Stimulated activated CD4-positive, alpha-beta T cell treated with anti-CD3 and anti-CD28 coated beads, Interleukin-12 subunit alpha, Interleukin-12 subunit beta, amount 100 ng/mL, for 24 hours (primary cell): ENCODE data around the gene RHOXF1.
"Not testable (repeated sequence)": the region's sequence is repeated elsewhere in the genome, so short reads cannot be mapped to it uniquely, and the experiment has no call there.

Experiments
- DNase-seq, 2 experiments: peaks; one replicate each; pipeline ENCODE4 v3.0.0-alpha.2; 2020; ENCODE audit warnings: low read depth in 2 of 2

The RHOXF1 gene

GRCh38 chrX:120115438-120115963, at the start of gene RHOXF1:
Gene RHOXF1 (minus strand): TSS chrX:120115913. CDS start chrX:120115862, 51 bp downstream.
- no peak for DNase-seq

GRCh38 chrX:120159086-120159485, 43.4 kb upstream of the RHOXF1 start:
- DNase-seq: not testable (repeated sequence)

GRCh38 chrX:120158313-120158712, 42.6 kb upstream of the RHOXF1 start, which contains the start of gene RHOXF2:
Gene RHOXF2 (plus strand): TSS chrX:120158613. CDS start chrX:120158751, 138 bp downstream.
- DNase-seq: not testable (repeated sequence)

DNA sequence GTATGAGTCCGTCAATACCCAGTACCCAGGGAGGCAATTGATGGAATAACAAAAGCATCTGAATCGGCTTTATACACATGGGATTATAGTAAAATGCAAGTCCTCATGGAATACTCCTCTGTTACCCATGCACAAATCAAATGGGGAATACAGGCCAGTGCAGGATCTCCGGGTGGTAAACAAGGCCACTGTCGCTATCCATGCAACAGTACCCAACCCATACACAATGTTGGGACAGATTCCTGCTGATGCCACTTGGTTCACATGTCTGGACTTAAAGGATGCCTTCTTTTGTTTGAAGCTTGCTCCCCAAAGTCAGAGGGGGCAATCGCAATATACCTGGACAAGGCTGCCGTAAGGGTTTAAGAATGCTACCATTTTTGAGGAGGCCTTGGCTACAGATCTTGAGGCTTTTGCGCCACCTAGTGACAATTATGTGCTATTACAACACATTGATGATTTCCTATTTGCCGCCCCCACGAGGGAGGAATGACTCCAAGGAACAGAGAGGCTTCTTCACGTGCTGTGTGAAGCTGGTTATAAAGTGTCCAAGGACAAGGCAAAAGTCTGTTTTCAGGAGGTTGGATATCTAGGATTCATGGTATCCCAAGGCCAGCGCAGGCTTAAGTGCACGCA, 34.5 kb upstream of the RHOXF1 start:
- not testable (repeated sequence) for DNase-seq

DNA sequence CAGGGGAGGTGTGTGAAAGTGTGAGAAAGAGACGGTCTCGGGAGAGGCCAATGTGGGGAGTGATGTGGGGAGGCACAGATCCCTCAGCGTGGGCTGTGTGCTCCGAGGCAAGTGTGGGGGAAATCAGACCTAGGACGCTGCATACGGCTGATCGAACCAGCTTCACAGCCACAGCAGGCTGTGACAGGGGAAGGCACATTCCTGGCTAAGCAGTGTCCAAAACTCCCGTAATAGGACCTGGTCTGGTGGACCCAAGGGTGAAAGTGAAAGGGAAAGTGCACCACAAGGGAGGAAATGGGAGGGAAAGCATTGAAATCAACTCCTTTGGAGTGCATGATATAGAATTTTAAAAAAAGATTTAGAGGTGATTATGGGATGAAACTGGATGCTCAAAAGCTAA, 31.8 kb upstream of the RHOXF1 start:
- no peak for DNase-seq

DNA sequence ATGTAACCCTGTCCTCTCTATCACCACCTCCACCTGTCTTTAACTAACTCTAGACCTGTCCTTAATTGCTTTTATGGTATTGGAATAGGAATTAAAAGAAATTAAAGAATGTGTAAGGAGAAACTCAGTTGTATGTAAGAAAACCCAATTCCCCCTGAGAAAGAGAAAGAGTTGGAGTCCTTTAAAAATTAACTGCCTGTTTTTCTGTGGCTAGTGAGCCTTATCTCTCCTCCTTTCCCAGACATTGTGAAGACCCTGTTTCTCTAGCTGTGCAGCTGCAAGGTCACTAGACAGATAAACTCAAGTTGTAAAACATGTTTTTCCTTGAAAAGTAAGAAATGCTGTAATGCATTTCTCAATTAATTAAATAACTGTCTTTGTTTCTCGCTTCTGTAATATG, 30.6 kb upstream of the RHOXF1 start:
- DNase-seq: not testable (repeated sequence)

GRCh38 chrX:120145295-120145925, 29.7 kb upstream of the RHOXF1 start:
- no peak for DNase-seq

- no peak for DNase-seq
Measured at GRCh38 chrX:120144178-120144844, 28.6 kb upstream of the RHOXF1 start.

- DNase-seq: no peak
Measured at GRCh38 chrX:120140293-120140981, 24.7 kb upstream of the RHOXF1 start.

DNA sequence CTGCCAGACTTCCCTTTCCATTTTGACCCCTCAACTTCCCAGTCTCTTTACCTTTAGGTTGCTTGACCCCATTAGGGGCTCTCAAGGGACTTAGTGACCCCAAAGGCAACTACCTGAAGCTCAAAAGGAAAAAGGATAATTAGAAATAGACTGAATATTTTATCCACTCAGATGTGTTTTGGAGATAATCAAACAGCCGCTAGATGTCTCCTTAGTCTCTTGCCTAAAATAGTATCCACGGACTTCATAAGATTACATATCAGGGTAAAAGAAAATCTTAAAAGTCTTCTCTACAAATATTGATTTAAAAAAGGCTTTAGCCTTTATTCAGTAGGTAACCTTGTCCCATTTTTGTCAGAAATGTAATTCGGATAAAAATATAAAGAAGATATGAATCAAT, 21.7 kb upstream of the RHOXF1 start:
- no peak for DNase-seq

DNA sequence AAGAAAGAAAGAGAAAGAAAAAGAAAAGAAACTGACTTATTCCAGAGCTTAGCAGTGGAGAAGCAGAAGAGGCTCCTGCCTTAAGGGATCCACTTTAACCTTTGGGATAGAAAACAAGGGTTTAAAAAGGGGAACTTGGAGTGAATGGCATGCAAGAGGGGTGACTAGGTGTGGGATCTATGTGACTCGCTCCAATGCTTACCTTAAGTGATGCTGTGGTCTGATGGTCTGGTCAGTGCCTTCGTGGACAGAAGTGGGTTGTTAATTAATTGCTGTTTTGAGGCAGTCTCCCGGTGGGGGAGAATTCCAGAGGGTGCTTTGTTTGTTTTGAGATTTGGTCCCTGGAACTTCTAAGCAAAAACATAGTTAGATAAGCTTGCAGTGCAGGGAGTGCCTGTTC, 21.1 kb upstream of the RHOXF1 start:
- DNase-seq: no peak

- DNase-seq: no peak
Measured at GRCh38 chrX:120136128-120136527, 20.4 kb upstream of the RHOXF1 start.

- DNase-seq: not testable (repeated sequence)
Measured at GRCh38 chrX:120128306-120128846, 12.7 kb upstream of the RHOXF1 start.

- no peak for DNase-seq
Measured at GRCh38 chrX:120125444-120125843, 9.7 kb upstream of the RHOXF1 start.

- DNase-seq: no peak
Measured at GRCh38 chrX:120120223-120120622, 4.5 kb upstream of the RHOXF1 start.

- no peak for DNase-seq
Measured at GRCh38 chrX:120111611-120112010, 4.1 kb downstream of the RHOXF1 start.

DNA sequence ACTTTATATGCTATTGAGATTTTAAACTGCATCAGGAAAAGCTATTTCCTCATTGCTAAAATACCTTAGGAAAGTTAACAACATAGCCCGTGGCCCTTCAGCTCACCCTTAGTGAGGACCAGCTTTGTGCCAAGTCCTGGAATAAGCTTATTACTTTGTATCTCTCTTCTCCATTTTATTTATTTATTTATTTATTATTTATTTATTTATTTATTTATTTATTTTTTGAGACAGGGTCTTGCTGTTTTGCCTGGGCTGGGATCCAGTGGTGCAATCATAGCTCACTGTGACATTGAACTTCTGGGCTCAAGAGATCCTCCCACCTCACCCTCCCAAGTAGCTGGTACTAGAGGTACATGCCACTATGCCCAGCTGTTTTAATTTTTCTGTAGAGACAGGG, 6.3 kb downstream of the RHOXF1 start:
- DNase-seq: no peak

DNA sequence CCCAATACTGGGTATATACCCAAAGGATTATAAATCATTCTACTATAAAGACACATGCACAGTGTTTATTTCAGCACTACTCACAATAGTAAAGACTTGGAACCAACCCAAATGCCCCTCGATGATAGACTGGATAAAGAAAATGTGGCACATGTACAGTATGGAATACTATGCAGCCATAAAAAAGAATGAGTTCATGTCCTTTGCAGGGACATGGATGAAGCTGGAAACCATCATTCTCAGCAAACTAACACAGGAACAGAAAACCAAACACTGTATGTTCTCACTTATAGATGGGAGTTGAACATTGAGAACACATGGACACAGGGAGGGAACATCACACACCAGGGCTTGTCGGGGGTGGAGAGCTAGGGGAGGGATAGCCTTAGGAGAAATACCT, 11.0 kb downstream of the RHOXF1 start:
- DNase-seq: not testable (repeated sequence)

GRCh38 chrX:120101057-120101456, 14.7 kb downstream of the RHOXF1 start:
- DNase-seq: not testable (repeated sequence)

DNA sequence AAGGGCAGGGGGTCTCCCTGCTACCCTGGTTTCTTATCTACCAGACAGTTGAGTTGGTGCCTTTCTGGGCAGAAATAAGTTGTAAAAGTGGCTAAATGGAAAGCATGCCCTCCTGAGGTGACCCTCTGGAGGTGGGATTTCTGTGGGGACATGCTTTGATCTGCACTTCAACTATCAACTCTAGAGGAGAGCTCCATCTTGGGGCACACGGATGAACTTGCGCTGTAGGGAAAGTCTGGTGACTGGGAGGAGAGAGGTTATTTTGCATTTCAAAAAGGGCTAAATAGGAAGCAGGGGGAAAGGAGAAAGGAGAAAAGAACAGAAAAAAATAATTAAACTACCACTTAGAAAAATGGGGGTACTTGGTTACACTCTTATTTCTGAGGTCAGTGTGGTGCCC, 25.5 kb downstream of the RHOXF1 start:
- DNase-seq: no peak

- DNase-seq: no peak
Measured at GRCh38 chrX:120087289-120088017, 28.3 kb downstream of the RHOXF1 start.
